ENCODE data around the gene GPC2.
"Not testable (repeated sequence)": the region's sequence is repeated elsewhere in the genome, so short reads cannot be mapped to it uniquely, and the experiment has no call there.

The GPC2 gene

DNA sequence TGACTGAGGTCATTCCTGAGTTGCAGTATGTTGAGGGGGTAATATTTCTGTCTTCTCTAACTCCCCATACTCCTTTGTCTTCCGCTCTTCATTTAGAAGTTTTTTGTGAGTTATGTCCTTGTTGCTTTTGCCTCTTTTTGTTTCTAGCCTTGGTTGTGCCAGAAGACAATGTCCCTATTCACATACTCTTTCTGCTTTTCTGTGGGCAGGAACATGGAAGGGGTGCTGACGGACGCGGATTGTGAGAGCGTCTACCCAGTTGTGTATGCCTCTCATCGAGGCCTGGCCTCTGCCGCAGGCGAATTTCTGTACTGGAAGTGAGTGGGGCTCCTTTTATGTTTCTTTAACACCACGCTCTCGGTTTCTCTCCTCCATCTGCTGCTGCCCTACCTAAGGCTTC, 21.1 kb upstream of the GPC2 start:
- DNase-seq: no peak

DNA sequence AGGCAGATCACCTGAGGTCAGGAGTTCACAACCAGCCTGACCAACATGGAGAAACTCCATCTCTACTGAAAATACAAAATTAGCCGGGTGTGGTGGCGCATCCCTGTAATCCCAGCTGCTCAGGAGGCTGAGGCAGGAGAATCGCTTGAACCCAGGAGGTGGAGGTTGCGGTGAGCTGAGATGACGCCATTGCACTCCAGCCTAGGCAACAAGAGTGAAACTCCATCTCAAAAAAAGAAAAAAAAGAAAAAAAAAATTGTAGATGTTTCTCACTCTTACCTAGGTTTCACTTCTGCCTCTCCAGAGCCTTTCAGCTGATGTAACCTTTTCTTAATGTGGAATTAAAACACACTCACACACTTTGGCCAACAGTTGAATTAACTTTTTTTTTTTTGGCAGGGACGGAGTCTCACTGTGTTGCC, 18.7 kb upstream of the GPC2 start:
- not testable (repeated sequence) for DNase-seq

DNA sequence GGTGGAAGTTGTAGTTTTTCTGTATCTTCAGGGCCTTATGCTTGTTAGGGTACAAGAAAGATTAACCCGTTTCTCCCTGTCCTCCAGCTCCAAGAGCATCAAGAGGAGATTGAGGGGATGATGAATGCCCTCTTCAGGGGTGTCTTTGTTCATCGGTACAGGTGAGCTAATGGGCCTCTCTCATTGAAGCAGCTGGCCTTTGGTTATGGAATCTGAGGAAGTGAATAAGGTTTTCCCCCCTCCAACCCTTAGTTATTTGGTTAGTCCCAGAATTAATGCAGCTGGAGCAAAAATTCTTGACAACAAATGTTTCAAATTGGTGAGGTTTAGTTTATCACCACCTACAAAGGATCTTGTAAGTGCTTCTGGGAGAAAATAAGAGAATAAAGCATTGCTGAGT, 18.0 kb upstream of the GPC2 start:
- DNase-seq: no peak

DNA sequence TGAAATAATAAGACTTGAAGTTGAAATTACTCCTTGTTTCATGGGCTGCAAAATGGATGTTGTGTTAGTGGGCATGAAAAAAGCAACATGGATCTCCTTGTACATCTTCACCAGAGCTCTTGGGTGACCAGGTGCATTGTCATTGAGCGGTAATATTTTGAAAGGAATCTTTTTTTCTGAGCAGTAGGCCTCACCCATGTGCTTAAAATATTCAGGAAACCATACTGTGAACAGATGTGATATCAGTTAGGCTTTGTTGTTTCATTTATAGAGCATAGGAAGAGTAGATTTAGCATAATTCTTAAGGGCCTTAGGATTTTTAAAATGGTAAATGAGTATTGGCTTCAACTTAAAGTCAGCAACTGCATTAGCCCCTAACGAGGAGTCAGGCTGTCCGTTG, 15.8 kb upstream of the GPC2 start:
- DNase-seq: no peak

DNA sequence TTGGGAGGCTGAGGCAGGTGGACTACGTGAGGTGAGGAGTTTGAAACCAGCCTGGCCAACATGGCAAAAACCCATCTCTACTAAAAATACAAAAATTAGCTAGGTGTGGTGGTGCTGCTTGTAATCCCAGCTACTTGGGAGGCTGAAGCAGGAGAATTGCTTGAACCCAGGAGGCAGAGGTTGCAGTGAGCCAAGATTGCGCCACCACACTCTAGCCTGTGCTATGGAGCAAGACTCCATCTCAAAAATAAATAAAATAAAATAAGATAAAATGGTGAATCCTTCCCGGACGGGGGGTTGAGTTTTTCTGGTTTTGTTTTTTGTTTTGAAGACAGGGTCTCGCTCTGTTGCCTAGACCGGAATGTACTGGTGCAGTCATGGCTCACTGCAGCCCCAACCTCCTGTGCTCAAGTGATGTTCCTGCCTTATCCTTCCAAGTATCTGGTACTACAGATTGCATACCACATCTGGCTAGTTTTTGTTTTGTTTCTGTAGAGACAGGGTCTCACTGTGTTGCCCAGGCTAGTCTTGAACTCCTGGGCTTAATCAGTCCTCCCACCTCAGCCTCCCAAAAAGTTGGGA, 15.2 kb upstream of the GPC2 start:
- not testable (repeated sequence) for DNase-seq

DNA sequence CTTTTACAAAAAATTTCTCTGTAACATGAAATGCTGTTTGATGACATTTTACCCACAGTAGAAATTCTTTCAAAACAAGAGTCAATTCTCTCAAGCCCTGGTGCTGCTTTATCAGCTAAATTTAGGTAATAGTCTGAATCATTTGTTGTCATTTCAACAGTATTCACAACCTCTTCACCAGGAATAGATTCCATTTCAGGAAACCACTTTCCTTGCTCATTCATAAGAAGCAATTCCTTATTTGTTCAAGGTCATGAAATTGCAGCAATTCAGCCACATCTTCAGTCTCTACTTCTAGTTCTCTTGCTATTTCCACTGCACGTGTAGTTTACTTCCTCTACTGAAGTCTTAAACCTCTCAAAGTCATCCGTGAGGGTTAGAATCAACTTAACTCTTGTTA, 14.6 kb upstream of the GPC2 start:
- no peak for DNase-seq

DNA sequence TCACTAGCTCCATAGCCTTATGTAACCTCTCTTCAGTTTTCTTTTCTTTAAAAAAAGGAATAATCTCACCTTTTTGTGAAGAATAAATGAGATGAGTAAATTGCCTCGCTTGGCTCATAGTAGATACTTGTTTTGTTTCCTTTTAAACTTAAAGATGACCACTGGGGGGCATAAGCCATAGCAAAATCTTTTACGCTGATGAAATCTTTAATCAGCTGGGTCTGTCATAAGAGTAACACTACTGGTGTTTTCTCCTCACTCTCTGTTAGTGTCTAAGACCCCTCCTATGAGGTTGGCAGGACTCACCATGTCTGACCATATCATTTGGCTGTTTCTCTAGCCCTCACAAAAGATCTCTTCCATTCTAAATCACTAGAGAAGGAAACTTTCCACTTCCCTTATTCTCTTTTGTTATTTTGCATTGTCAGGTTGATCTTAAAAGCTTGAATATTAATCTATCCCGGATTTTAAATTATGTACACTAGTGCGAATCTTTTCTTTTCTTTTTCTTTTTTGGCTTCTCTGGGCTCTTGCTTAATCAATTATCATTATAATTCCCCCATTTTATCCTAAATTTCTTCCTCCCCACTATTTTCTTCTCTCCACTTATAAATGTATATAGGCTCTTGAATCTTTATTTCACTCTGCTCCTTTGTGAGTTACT, 13.0 kb upstream of the GPC2 start:
- DNase-seq: no peak

DNA sequence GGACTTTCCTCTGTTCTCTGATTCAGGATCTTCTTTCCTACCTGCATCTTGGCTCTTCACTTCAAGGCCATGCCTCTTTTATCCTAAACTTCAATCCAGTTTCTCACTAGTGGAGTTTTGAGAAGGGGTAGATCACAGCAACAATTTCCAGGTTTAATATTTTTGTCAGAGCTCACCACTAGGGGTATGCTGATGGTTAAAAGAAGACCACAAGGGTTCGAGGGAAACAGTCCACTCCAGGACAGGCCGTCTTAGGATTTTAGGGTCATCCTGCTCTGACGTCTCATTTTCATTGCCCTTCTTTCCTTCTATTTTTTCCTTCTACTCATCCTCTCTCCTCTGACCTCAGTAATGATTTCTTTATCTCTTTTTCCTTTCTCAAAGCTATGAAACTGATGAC, 11.9 kb upstream of the GPC2 start:
- DNase-seq: no peak

DNA sequence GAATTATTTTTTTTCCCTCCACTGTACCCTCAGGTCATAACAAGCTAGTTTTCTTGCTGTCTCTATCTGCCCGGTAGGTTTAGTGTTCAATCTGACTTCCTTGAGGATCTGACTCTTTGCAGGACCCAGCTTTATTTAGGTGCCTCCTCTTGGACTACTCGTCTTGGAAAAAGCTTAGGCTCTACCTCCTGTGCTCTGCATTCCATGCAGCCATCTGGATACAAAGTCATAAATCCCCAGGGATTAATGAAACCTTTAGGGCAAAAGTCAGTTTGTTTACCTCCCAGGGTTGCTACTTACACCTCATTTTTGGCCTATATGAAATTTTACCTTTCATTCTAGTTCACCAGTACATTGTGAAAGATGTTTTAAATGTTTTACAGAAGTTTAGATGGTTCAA, 8.5 kb upstream of the GPC2 start:
- no peak for DNase-seq

DNA sequence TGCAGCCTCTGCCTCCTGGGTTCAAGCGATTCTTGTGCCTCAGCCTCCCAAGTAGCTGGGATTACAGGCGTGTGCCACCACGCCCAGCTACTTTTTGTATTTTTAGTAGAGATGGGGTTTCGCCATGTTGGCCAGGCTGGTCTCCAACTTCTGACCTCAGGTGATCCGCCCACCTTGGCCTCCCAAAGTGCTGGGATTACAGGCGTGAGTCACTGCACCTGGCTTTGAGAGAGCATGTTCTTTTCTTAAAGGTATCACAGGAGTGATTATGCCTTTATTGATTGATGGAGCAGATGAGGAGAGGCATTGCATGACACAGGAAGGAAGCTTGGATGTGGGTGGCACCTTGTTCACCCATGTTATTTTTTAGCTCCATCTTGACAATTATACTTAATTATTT, 5.9 kb upstream of the GPC2 start:
- DNase-seq: not testable (repeated sequence)

DNA sequence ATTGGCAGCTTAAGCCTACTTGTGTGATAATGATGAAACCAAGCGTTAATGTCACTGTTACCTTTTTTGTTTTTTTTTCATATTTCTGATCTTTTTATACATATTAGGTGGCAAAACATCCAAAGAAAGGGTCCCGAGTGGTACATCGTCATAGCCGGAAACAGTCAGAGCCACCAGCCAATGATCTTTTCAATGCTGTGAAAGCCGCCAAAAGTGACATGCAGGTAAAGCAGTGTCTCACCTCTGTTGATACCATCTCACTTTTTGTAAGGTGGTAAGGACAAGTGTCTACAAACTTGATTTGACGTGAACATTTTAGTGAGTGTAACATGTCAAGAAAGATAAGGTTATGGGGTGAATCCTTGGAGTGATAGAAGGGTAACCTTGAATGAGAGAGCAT, 5.4 kb upstream of the GPC2 start:
- DNase-seq: not testable (repeated sequence)

DNA sequence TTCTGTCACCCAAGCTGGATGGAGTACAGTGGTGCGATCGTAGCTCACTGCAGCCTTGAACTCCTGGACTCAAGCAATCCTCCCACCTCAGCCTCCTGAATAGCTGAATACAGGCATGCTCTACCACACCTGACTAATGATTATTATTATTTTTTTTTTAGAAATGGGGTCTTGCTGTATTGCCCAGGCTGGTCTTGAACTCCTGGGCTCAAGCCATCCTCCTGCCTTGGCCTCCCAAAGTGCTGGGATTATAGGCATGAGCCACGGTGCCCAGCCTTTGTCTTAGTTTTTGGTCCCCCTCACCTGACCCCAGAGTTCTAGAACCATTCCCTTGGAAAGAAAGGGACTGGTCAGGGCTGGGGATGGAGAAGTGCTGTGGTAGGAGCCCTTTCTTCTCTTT, 2.9 kb upstream of the GPC2 start:
- DNase-seq: not testable (repeated sequence)

DNA sequence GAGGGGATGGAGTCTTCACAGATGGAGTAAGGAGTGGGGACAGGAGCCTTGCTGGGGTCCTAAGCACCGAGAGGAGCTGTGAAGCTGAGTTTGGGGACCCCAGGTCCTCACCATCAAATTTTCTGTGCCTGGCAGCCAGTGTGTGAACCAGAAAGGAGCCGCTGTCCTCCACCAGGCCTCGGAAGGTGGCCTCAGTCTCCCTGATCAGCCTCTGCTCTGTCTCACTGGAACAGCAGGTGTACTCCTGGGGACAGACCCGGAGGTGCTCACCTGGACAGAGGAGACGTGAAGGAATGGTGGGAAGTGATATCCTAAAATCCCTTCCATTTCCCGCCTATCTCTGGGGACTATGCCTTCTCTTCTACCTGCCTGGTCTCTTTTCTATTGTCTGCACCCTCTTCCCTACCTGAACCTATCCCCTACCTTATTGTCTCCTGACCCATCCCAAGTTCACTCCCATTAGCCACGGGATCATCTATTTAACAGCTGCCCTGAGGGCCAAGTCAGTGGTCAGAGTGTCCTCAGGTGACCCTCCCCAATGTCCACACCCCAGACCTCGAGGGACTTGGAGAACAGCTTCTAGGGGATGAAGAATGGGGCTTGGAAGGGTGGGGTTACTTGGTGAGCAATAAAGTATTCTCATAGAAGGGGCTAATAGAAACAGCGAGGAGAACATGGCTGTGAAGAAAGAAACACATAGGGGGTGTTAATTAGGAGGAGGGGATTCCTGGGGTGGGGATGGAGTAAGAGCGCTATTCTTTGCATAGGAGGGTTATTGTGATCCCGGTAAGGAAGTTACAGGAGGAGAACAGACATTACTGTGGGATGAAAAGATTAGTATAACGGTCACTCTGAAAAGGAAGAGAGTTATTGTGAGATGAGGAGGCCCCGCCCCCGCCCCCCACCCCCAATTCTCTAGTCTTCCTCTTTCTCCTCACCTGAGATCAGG, 811 bp downstream of the GPC2 start:
- no peak for DNase-seq

DNA sequence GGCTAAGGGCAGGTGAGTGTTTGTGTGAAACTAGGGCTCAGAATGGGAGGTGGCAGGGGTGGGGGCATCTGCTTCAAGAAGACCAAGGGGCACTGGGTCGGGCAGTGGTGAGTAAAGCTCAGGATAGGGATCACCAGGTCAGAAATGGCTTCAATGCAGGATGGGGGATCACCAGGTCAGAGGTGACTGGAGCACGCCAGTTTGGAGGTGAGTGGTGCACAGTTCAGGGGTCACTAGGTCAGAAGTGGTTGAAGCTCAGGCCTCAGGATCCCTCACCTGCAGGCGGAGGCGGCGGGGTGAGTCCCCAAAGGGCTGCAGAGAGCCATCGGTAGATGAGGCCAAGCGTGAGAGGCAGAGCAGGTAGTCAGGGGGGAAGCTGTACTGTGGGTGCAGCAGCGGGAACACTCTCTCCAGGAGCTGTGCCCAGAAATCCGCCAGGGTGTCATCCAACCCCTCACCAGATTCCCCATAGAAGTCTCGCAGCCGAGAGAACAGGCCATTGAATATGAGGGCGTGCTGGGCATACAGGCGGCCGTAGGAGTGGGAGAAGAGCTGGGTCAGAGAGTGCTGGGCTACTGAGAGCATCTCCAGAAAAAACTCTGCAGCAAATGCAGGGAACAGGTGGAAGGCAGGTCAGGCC, 1.8 kb downstream of the GPC2 start:
- no peak for DNase-seq

DNA sequence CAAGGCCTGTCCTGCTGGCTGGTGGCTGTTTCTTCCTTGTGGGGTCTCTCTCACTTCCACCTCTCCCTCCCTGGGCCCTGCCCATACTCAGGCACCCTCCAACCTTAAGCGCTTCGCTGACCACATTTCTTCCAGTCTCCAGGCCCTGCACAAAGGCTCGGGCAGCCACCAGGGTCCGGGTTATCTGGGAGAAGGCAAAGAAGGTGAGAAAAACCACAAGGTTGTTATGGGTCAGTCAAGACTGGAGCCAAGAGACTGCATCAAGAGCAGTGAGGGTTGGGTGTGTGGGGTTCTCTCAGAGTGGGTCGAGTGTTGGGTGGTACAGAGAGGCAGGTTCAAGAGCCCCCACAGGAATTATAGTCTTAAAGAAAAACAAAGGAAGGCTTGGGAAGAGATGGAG, 2.6 kb downstream of the GPC2 start:
- DNase-seq: no peak

DNA sequence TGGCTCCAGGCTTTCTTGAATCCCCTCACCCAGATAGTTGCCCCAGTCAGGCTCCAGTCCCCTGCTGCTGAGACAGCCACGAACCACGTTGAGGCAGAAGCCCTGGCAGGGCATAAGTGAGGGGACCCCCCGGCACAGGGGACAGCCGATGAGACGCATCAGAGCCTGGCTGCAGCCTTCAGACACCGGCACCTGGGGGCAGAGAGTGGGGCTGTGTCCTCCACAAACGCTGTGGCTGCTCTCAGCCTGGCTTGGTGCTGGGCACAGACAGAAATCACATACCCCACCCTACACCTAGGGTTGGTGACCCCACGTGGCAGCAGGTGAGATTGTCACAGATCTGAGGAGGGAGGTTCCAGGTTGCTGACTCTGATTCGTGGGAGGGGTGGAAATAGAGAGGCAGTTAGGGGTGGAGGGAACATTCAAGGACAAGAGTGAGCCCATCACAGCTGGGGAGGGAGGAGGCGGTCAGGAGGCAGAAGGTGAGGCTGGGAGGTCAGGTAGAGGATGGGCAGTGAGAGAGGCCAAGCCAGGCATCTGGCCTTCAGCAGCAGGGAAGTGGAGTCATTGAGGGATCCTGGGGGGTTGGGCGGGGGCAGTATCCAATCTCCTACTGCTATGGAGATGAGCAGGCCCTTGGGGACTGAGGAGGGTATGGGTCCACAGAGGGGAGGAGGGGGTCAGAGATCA, 3.2 kb downstream of the GPC2 start:
- DNase-seq: no peak

DNA sequence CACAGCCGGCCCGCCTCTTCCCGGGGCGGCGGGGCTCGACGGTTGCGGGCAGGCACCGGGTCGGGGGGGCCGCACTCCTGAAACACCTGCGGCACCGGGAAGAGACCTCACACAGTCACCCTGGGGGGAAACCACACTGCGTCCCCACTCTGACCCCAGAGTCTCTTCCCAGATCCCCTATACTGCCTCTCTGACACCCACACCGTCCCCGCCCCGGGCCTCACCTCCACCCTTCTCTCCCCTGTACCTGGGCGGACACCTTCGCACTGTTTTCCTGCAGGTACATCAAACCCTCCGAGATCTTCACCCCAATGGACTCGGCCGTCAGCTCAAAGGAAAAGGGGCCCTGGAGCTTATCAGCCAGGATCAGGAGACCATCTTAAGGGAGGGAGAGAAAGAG, 5.3 kb downstream of the GPC2 start:
- DNase-seq: no peak

DNA sequence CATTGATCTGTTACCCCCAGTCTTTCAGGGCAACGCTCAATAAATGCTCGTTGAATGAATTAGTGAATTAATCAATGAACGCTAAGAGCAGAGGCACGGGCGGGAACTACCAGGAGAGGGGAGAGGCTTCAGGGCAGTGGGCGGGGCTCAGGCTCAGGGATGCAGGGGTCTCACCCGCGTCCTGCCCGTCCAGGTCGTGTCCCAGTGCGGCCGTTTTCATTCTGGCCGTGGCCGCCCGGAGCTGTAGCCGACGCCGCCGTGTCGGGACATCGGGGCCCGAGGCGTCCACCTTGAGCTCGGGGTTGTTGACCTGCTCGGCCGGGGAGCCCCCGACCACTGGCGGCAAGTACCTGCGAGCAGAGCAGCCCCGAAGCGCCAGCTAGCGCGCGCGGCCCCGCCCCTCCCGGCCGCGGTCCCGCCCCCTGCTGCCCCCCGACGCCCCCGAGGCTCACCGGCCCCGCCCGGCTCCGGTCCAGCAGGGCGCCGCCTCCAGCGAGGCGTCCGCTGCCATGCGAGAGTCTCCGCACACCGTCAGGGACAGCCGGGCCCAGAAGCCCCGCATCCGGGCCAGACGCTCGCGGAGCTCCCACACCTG, 6.0 kb downstream of the GPC2 start:
- DNase-seq: no peak

DNA sequence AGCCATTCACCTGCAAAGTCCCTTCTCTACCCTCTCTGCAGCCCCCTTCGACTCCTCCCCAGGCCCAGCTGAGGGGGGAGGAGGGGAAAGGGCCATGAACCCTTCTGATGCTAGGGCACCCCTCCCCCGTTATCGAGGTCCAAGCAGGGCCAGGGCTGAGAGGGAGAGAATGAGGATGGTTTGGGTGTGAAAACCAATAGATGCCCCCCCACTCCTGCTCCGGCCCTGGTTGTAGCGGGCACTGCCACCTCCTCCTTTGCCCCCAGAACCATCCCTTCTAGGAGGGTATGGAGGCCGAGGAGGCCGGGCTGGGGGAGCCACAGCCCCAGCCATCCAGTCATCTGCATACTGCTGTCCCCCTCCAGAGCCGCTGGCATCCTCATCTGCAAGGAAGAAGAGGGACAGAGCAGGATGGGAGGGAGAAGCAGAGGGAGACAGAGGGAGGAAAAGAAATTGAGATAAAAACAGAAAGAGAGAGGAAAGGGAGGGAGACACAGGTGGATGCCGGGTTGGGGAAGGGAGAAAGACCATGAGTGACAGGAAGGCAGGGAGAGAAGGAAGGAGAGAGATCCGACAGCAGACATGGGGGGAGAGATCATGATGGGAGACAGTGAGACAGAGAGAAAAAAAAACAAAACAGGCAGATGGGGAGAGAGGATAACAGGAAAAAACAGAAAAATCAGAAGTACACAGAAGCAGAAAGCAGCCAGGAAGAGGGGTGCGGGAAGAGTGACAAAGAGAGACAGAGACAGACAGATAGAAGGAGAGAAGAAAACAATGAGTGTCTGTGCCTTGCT, 6.9 kb downstream of the GPC2 start:
- no peak for DNase-seq

DNA sequence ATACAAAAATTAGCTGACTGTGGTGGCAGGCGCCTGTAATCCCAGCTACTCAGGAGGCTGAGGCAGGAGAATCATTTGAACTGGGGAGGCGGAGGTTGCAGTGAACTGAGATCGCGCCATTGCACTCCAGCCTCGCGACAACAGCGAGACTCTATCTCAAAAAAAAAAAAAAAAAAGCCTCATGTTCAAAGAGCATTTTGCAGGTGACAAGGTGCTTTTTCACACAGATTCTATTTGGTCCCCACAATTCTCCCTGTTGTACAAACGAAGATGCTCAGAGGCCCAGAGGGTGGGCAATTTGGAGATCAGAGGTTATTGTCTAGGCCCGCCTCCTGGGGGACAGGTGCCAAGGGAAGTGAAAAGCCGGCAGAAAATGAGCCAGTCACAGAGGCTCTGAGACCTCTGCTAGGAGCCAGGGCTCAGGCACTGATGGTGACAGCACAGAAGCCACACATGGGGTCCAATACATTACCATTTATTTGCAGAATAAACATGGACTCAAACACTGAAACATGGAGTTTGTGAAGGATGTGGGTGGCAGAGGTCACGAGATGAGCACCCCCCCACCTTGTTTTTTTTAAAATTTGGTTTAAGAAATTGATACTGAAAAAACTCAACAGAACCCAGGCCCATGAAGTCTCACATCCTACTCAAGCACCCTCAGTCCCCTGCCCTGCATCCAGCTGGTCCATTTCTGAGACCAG, 7.9 kb downstream of the GPC2 start:
- DNase-seq: no peak

DNA sequence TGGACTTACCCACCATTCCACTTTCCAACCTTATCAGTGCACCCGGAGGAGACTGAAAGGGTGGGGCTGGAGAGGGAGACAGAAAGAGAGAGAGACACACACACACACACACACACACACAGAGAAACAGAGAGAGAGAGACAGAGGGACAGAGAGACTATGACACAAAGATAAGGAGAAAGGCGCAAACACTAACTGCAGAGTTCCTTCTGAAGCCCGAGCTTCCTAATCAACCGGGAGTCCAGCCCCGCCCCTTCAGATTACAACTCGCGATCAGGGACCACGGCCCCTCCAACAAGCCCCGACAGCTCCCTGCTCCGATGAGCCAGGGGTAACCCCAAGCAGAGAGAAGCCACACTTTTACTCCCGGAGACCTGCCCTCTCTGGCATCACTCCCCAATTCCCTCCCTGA, 9.3 kb downstream of the GPC2 start:
- DNase-seq: no peak
